Measurements from ENCODE around the gene EHD4.

GRCh38 chr15:41971089-41971894, 1.1 kb downstream of the EHD4 start:
- no peak for TF ChIP-seq POLR2A (IDR thresholded peaks at IDR 0.05; ENCODE audit: low read length)
- TF ChIP-seq GATA1 (IDR thresholded peaks at IDR 0.05; ENCODE audit: low read depth, low read length), result no peak

Data from erythroblast (primary cell).